ENCODE data around the gene ZFYVE28.

GRCh38 chr4:2243681-2244380 is 174.6 kb downstream of the ZFYVE28 start:
- no peak for TF ChIP-seq YY1 (IDR thresholded peaks at IDR 0.05; ENCODE audit: insufficient read depth, insufficient read length)
- no peak for TF ChIP-seq ZNF274 (IDR thresholded peaks at IDR 0.05; ENCODE audit: low read depth, low read length)
